Fibroblast of pulmonary artery (primary cell): ENCODE data around the gene GSG1L.

ENCODE experiments used
- DNase-seq: peaks from one replicate; pipeline ENCODE4 v3.0.0-alpha.2; 2010; ENCODE audit warnings: low read depth
- H3K4me3 ChIP-seq: replicated peaks from 2 replicates; pipeline ENCODE4 v1.5.1; 2011; ENCODE audit warnings: low read depth, mild to moderate bottlenecking, control low read depth, low read length, moderate library complexity
- TF ChIP-seq, protein P1 (sequence below): IDR thresholded peaks from 2 replicates; pipeline ENCODE4 v1.5.1; 2011; ENCODE audit warnings: mild to moderate bottlenecking, control low read depth, low read length, inconsistent platforms; ENCODE audit errors: missing control alignments

The GSG1L gene

DNA sequence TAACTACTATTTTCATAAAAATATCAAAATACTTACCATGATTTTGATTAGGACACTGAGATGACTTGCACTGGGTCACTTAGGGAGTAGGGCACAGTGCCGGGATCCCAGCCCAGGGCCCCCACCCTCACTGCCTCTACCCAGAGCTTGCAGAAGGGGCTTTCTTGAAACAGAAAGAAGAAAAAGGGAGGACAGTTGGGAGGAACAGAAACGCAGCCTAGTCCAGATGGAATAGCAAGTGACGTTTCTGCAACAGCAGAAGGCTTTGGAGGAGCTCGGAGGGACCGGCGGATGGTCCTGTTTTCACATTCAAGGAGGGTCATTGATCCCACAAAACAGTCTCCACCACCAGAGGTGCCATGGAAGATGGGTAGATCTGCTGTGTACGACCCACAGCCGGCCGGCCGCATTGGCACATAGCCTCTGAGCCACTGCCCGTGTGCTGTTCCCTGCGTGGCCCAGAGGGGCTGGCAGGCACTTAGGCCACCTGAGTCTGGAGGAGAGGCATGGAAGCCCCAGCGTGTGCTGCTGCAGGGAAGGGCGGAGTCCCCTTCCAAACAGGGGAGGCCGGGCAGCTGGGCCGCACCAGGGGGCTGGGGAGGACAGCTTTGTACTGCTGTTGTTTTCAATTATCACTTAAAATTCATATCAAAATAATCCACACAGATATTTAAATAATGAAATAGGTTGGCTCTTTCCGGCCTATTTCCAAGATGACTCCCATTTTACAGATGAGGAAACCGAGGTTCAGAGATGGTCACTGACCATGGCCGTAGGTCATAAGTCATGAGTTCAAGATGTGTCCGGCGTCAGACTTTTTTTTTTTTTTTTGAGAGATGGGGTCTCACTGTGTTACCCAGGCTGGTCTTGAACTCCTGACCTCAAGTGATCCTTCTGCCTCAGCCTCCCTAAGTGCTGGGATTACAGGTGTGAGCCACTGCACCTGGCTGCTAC lies 22.9 kb upstream of the GSG1L start:
- H3K4me3 ChIP-seq, result no peak overlapping the region
- TF ChIP-seq, protein P1, sequence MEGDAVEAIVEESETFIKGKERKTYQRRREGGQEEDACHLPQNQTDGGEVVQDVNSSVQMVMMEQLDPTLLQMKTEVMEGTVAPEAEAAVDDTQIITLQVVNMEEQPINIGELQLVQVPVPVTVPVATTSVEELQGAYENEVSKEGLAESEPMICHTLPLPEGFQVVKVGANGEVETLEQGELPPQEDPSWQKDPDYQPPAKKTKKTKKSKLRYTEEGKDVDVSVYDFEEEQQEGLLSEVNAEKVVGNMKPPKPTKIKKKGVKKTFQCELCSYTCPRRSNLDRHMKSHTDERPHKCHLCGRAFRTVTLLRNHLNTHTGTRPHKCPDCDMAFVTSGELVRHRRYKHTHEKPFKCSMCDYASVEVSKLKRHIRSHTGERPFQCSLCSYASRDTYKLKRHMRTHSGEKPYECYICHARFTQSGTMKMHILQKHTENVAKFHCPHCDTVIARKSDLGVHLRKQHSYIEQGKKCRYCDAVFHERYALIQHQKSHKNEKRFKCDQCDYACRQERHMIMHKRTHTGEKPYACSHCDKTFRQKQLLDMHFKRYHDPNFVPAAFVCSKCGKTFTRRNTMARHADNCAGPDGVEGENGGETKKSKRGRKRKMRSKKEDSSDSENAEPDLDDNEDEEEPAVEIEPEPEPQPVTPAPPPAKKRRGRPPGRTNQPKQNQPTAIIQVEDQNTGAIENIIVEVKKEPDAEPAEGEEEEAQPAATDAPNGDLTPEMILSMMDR, result no peak
- no peak for DNase-seq

DNA sequence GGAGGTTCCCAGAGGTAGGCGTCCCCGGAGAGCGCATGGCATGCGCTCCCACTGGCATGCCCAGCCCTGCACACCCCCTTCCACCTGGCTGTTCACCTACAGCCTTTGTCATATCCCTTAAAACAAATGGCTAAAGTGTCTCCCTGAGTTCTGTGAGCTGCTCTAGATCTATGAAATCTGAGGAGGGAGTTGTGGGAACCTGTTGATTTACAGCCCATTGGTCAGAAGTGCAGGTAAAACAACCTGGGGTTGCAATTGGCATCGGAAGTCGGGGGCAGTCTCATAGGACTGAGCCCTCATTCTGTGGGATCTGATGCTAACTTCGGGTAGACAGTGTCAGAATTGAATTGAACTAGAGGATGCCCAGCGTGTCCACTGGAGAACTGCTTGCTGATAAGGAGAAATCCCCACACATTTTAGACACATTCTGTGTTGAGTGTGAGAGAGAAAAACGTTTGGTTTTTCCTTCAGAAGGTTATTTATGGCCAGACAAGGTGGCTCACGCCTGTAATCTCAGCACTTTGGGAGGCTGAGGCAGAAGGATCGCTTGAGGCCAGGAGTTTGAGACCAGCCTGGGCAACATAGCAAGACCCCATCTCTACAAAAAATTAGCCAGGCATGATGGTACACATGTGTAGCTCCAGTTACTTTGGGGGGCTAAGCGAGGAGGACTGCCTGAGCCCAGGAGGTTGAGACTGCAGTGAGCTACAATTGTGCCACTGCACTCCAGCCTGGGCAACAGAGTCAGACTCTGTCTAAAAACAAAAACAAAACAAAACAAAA lies 22.1 kb upstream of the GSG1L start:
- H3K4me3 ChIP-seq, result no peak overlapping the region
- TF ChIP-seq, protein P1, result no peak
- no peak for DNase-seq

DNA sequence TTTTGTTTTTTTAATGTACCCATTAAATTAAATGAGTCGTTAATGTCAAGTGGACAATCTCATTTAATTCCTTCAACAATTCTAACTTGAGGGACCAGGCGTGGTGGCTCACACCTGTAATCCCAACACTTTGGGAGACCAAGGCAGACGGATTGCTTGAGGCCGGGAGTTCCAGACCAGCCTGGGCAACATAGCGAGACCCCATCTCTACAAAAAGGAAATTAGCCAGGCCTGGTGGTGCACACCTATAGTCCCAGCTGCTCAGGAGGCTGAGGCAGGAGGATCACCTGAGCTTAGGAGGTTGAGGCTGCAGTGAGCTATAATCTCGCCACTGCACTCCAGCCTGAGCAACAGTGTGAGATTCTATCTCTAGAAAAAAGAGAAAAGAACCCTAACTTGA lies 20.7 kb upstream of the GSG1L start:
- H3K4me3 ChIP-seq, result no peak overlapping the region
- TF ChIP-seq, protein P1, result no peak
- no peak for DNase-seq

- TF ChIP-seq, protein P1, result no peak
- DNase-seq, result no peak
- H3K4me3 ChIP-seq, result no peak overlapping the region
These were observed 19.1 kb upstream of the GSG1L start for GRCh38 chr16:28082624-28083023.

DNA sequence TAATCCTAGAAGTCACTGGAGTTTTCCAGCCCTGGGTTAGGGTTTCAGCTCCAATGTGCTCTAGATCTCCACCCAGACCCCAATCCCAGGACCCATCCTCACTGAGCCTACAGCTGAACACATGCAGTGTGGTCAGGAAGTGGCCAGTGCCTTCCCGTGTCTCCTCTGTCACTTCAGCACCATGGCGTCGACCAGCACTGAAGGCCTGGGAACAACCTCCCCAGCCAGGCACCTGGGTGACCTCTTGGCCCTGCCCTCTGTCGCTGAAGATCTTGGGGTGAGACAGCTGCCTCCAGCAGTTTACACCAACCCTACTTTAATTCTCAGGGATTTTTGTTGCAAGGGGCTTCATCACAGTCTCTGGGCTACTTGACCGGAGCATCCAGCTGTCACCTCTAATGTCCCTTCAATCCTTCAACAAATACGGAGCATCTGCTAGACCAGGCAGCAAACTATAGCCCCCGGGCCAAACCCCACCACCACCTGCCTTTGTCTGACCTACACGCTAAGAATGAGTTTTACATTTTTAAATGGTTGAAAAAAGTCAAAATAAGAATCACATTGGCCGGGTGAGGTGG lies 18.0 kb upstream of the GSG1L start:
- TF ChIP-seq, protein P1, result no peak
- H3K4me3 ChIP-seq, result no peak overlapping the region
- DNase-seq, result no peak

- H3K4me3 ChIP-seq, result no peak overlapping the region
- TF ChIP-seq, protein P1, result no peak
- no peak for DNase-seq
These were observed 14.7 kb upstream of the GSG1L start for GRCh38 chr16:28078261-28078660.
